PC-3 (cell line): ENCODE results near the gene APOA1. TPM values are rescaled to one million over a fixed set of nuclear protein-coding genes. Genes with fewer than 3 reads are reported as not detected.

Experiments used
- ATAC-seq: fragments of 200-7000 bp; cut with Tn5 transposase; 2 replicates; pipeline ENCODE4 v1.9.1; 2020; ENCODE audit warnings: mild to moderate bottlenecking, moderate library complexity
- BruUV-seq: library from RNA; stranded (reverse); fragments of 400-500 nt; replicated peaks from 2 replicates; lab custom pipeline; 2021; lab: Mats Ljungman, UMichigan
- CTCF ChIA-PET: fragments of 300-600 bp; sonication (Branson Sonifier 250); formaldehyde crosslinking; loops from one replicate; lab custom pipeline; 2022; ENCODE audit warnings: antibody characterized with exemption; lab: Charles Lee
- POLR2A ChIA-PET: fragments of 300-600 bp; sonication (Branson Sonifier 250); formaldehyde crosslinking; loops from one replicate; lab custom pipeline; 2022; ENCODE audit warnings: antibody characterized with exemption; ENCODE audit not compliant: unreplicated experiment; lab: Charles Lee
- DNase-seq: peaks from one replicate; pipeline ENCODE4 v3.0.0-alpha.2; 2015
- H2AFZ ChIP-seq: fragments of 300-600 bp; sonication (generic); 2 replicates; pipeline ENCODE4 v1.6.0; 2016; ENCODE audit warnings: antibody characterized with exemption, low read length
- H3F3A ChIP-seq: fragments of 300-600 bp; sonication (generic); one replicate; pipeline ENCODE4 v1.6.0; 2017; ENCODE audit warnings: antibody characterized with exemption, low read length, control low read depth, mild to moderate bottlenecking; ENCODE audit not compliant: unreplicated experiment
- H3K27ac ChIP-seq: fragments of 300-600 bp; sonication (generic); 2 replicates; pipeline ENCODE4 v1.5.1; 2016; ENCODE audit warnings: mild to moderate bottlenecking, low read length
- H3K27me3 ChIP-seq: fragments of 300-600 bp; sonication (generic); 2 replicates; pipeline ENCODE4 v1.6.1; 2016; ENCODE audit warnings: low read length, mixed read lengths
- H3K36me3 ChIP-seq: fragments of 300-600 bp; sonication (generic); 2 replicates; pipeline ENCODE4 v1.6.1; 2016; ENCODE audit warnings: low read depth, mixed run types, low read length, mixed read lengths
- H3K4me1 ChIP-seq: fragments of 300-600 bp; sonication (generic); 2 replicates; pipeline ENCODE4 v1.5.1; 2016; ENCODE audit warnings: low read length; ENCODE audit not compliant: insufficient read depth
- H3K4me2 ChIP-seq: fragments of 300-600 bp; sonication (generic); 2 replicates; pipeline ENCODE4 v1.6.0; 2016; ENCODE audit warnings: low read length
- H3K4me3 ChIP-seq: fragments of 300-600 bp; sonication (generic); 2 replicates; pipeline ENCODE4 v1.5.1; 2016; ENCODE audit warnings: mild to moderate bottlenecking, low read length, mixed read lengths
- H3K79me2 ChIP-seq: fragments of 300-600 bp; sonication (generic); 2 replicates; pipeline ENCODE4 v1.6.1; 2017; ENCODE audit warnings: low read length, mixed read lengths
- H3K9ac ChIP-seq: fragments of 300-600 bp; sonication (generic); 2 replicates; pipeline ENCODE4 v1.6.0; 2016; ENCODE audit warnings: mild to moderate bottlenecking, low read length
- H3K9me2 ChIP-seq: fragments of 300-600 bp; sonication (generic); replicated peaks from 2 replicates; pipeline ENCODE4 v1.6.1; 2016; ENCODE audit warnings: mixed run types, low read length, mixed read lengths
- H3K9me3 ChIP-seq: fragments of 300-600 bp; sonication (generic); 2 replicates; pipeline ENCODE4 v1.6.1; 2016; ENCODE audit warnings: low read length, mixed read lengths
- H4K20me1 ChIP-seq: fragments of 300-600 bp; sonication (generic); 2 replicates; pipeline ENCODE4 v1.6.1; 2016; ENCODE audit warnings: low read length, mixed read lengths
- CTCF ChIP-seq: fragments of 300-600 bp; sonication (generic); conservative IDR thresholded peaks from 2 replicates; pipeline ENCODE4 v1.5.1; 2017; ENCODE audit warnings: antibody characterized with exemption, low read depth, mild to moderate bottlenecking, low read length
- EZH2 ChIP-seq: fragments of 300-600 bp; sonication (generic); IDR thresholded peaks from one replicate; pipeline ENCODE4 v1.6.1; 2017; ENCODE audit warnings: antibody characterized with exemption, mild to moderate bottlenecking, low read length; ENCODE audit not compliant: unreplicated experiment
- EZH2phosphoT487 ChIP-seq: fragments of 300-600 bp; sonication (generic); IDR thresholded peaks from 2 replicates; pipeline ENCODE4 v1.6.1; 2018; ENCODE audit warnings: mild to moderate bottlenecking, antibody characterized with exemption, low read length, borderline replicate concordance
- intact Hi-C: fragments of 100-400 bp; cut with micrococcal nuclease; formaldehyde crosslinking; loops from 2 replicates; pipeline ENCODE4 v1.9.0; 2023
- total RNA-seq: library from RNA; depleted of rRNA; stranded (reverse); fragments of >200 nt; gene quantifications from 2 replicates; pipeline ENCODE4 v1.2.3, GENCODE V29; 2014

Gene APOA1
- total RNA-seq, 1 experiment from 2014 or later, result 0.33 TPM

DNA sequence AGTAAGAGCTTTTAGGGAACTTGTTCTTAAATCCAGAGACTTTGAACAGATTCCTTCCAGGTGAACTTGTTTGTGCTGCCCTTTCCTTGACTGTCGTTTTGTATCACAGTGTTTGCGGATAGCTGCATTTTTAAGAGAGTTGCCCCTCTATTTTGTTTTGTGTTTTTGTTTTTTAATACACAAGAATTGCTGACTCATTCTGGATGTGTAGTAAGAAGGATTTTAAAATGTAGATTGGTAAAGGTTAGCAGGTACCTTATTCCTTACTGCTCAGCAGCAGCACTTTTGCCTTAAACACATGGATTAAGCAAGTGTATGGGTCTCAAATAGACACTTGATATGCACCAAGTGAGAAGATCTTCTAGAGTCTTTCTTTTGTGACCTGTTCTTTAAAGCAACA lies 36.8 kb downstream of the APOA1 start:
- no peaks in the 10 kb centered on the region for H3K9me3 ChIP-seq
- no peaks in the 10 kb centered on the region for H3K4me1 ChIP-seq
- no peaks in the 10 kb centered on the region for H3K79me2 ChIP-seq
- TF ChIP-seq CTCF, result no peak
- no peak for TF ChIP-seq EZH2
- TF ChIP-seq EZH2phosphoT487, result no peak
- intact Hi-C loops, result no loop called here
- no peak for ATAC-seq
- no peak overlapping the region for H3K9ac ChIP-seq
- ChIA-PET POLR2A (no interaction called here), CTCF (no interaction called here)
- no peaks in the 10 kb centered on the region for H3K36me3 ChIP-seq
- no peak overlapping the region for H3K4me2 ChIP-seq
- no peak overlapping the region for H3K27ac ChIP-seq
- H4K20me1 ChIP-seq, result no peaks in the 10 kb centered on the region
- no peaks in the 10 kb centered on the region for H3K9me2 ChIP-seq
- BruUV-seq, result no TSS peak
- no peaks in the 10 kb centered on the region for H3F3A ChIP-seq
- H3K27me3 ChIP-seq, result no peaks in the 10 kb centered on the region
- H3K4me3 ChIP-seq, result no peak overlapping the region
- no peak for DNase-seq
- peak overlapping the region; percentile 36; the same call in 1 of the 2 replicates for H2AFZ ChIP-seq

- Histone ChIP-seq H3K9me2 (no peaks in the 10 kb centered on the region), H3K4me3 (no peak overlapping the region), H3F3A (no peaks in the 10 kb centered on the region), H3K27me3 (no peaks in the 10 kb centered on the region), H2AFZ (no peak overlapping the region), H3K27ac (no peak overlapping the region), H4K20me1 (no peaks in the 10 kb centered on the region), H3K9me3 (no peaks in the 10 kb centered on the region), H3K9ac (no peak overlapping the region), H3K4me2 (no peak overlapping the region), H3K36me3 (no peaks in the 10 kb centered on the region), H3K79me2 (no peaks in the 10 kb centered on the region), H3K4me1 (peaks cover 6% of the 10 kb centered on the region)
- intact Hi-C loops, result no loop called here
- CTCF ChIA-PET, result no interaction called here
- TF ChIP-seq EZH2 (no peak), CTCF (no peak), EZH2phosphoT487 (no peak)
- POLR2A ChIA-PET, result no interaction called here
- BruUV-seq, result no TSS peak
- DNase-seq (no peak), ATAC-seq (no peak)
Observed at GRCh38 chr11:116798368-116798767, 39.1 kb downstream of the APOA1 start.

GRCh38 chr11:116797816-116798215 lies 39.6 kb downstream of the APOA1 start:
- intact Hi-C loops, result no loop called here
- ChIA-PET CTCF (no interaction called here), POLR2A (no interaction called here)
- Histone ChIP-seq H3K9ac (no peak overlapping the region), H3F3A (no peaks in the 10 kb centered on the region), H2AFZ (no peak overlapping the region), H3K4me3 (no peak overlapping the region), H3K9me2 (no peaks in the 10 kb centered on the region), H3K79me2 (no peaks in the 10 kb centered on the region), H3K4me1 (peaks cover 12% of the 10 kb centered on the region), H3K27ac (no peak overlapping the region), H3K36me3 (no peaks in the 10 kb centered on the region), H3K9me3 (no peaks in the 10 kb centered on the region), H3K27me3 (no peaks in the 10 kb centered on the region), H4K20me1 (no peaks in the 10 kb centered on the region), H3K4me2 (no peak overlapping the region)
- no peak for TF ChIP-seq CTCF
- no peak for TF ChIP-seq EZH2phosphoT487
- TF ChIP-seq EZH2, result no peak
- BruUV-seq, result no TSS peak
- ATAC-seq (no peak), DNase-seq (no peak)
